KG1 (cell line): ENCODE results near the gene PASK.

Experiments
- DNase-seq: peaks from one replicate; lab custom pipeline; 2025; lab: John Stamatoyannopoulos, UW

PASK gene

DNA sequence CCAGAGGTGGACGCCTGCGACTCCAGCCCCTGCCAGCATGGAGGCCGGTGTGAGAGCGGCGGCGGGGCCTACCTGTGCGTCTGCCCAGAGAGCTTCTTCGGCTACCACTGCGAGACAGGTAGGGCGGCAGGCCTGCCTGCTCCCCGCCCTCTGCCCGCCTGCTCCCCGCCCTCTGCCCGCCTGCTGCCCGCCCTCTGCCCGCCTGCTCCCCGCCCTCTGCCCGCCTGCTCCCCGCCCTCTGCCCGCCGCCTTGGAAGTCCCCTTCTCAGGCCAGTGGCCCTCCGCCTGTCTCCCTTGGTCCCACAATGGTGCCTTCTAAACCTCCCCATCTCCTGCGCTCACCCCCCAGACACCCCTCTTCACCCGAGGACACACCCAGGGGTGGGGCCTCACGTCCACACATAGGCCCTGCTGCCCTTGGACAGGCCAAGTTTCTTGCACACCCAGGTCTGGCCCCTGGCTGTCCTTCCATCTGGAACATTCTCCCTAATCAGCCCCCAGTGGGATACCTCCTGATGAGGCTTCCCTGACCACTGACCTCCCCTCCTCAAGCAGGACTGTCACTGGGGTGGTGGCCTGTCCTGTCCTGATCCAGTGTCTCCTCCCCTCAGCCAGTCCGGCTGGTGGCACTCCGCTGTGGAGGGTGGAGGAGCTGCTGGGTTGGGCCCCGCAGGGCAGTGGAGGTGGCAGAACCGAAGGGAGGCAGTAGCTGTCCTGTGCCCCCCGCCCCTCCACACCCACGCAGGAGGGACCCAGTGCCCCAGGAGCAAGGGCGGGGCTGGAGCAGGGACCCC is 85.1 kb downstream of the PASK start:
- DNase-seq = no peak

DNA sequence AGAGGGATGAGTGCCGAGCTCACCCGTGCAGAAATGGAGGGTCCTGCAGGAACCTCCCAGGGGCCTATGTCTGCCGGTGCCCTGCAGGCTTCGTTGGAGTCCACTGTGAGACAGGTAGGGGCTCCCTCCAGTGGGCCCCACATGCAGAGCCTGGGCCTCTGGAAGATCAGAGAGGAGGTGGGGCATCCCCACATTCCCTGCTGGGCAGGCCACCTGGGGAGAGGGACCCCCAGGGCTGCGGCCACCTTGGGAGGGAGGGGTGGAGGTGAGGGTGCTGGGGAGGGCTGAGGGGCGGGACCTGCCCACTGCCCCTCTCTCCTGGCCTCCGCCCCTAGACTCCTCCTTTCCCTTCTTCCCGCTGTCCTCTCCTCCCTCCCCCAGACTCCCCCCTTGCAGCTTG is 85.7 kb downstream of the PASK start:
- no peak for DNase-seq

DNA sequence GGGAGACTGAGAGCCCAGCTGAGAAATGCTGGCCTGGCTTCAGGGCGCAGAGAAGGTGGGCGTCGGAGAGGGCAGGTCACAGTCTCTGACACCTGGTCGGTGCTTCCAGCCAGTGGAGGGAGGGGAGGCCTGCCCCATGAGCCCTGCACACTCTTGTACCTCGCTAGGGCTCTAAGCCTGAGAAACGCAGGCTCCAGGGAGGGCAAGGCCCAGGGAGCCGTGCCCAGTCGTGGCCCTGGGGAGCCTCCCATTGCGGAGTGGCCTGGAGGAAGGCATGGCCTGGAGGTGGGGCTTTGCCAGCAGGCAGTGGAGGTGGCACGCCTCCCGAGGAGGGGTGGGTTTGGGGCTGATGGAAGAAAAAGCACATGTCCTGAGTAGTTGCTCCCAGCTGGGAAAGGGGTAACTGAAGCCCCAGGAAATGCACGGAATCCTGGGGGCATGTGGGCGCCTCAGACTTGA is 86.2 kb downstream of the PASK start:
- no peak for DNase-seq

DNA sequence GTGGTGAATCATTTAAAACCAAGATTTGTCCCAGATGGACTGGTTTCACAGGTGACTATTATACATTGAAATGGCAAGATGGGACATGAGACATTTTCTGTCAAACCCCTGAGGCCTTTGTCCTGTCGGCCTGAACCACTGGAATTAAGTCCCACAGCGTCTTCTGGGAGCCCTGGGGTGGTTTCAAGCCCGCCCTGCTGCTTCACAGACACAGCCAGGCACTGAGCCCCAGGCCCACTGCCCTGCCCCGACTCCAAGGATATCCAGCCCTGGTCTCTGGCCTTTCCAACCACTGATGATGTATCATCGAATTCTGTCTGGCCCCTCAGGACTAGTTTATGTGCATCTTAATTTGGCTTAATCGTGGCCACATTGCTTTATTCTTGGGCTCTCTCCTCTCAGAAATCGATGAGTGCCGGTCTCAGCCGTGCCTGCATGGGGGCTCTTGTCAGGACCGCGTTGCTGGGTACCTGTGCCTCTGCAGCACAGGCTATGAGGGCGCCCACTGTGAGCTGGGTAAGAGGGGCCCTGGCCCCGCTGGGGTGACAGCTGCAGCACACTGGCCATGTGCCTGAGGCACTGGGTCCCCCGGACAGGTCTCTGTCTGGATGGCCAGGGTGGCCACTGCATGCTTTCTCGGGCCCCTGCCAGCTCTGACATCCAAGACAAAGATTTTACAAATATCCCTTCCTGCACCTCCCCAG is 86.7 kb downstream of the PASK start:
- no peak for DNase-seq

DNA sequence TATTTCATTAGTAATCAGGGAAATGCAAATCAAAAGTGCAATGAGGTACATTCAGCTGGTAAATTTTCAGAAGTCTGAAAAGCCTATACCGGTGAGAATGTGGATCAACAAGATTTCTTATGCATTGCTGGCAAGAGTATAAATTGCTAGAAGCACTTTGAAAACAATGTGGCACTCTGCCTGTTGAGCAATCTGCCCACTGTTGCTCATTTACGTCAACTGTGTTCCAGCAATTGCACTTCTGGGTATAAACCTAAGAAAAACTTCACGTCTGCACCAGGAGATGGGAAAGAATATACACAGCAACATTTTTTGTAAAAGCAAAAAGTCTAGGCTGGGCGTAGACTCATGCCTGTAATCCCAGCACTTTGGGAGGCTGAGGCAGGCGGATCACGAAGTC is 88.0 kb downstream of the PASK start:
- no peak for DNase-seq
